NOMO-1 treated with DMSO at 0.1 percent for 48 hours (cell line): Measurements from ENCODE around the gene TYW1.
A peak's percentile ranks its signal among the peaks of the same experiment; 100 is the strongest.
"Not testable (repeated sequence)": the region's sequence is repeated elsewhere in the genome, so short reads cannot be mapped to it uniquely, and the experiment has no call there.

Source experiments
- DNase-seq: peaks from one replicate; lab custom pipeline; 2025; ENCODE audit not compliant: unreplicated experiment; lab: John Stamatoyannopoulos, UW

The TYW1 gene

DNA sequence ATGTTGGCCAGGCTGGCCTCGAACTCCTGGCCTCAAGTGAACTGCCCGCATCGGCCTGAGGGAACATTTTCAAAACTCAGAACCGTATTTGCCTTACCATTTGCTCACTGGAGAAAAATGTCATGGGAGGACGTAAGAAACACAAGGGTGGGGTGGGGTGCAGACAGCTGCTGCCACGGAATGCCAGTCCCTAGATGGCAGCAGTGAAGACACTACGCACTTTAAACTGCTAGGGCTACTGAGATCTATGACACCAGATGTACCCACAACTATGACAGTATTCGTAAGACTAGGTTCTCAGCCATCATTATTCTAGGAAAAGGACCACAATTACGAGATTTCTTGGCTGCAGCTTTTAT lies 2.0 kb upstream of the TYW1 start:
- peak; percentile 71 for DNase-seq

DNA sequence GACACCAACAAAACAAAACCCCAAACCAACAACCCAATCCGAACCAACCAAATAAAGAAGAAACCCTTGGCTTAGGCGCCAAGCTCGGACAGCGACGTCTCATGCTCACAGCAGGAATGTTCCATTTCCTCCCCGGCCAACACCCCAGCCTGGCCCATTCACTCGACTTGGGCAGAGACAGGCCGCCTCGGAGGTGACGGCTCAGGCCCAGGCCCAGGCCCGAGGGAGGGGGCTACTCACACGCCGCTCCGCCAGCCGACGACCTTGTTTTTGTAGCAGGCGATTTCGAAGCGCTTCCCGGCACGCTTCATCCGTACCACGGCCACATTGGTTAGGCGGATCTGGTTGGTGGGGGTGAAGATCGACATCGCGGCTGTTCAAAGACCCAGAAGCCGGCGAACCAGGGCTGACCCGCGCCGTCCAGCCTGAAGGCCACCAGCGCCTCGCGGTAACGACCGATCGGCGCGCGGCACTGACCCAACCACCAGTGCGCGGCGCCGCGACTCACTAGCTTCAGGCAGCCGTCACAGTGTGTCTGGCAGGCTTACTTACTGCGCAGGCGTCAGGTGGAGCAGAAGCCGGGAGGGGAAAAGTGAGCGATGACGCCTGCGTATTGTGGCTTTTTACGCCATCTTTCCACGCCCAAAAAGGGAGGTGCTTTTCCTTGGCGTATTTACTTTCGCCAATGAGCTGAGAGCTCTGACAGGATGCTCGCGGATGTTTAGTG lies 1.4 kb upstream of the TYW1 start, which contains the start of gene SBDS:
TSS of gene SBDS (minus strand) at position 537 of the 727 bp plus-strand sequence. CDS start at position 368, 169 bp downstream.
- DNase-seq = peak; percentile 97

DNA sequence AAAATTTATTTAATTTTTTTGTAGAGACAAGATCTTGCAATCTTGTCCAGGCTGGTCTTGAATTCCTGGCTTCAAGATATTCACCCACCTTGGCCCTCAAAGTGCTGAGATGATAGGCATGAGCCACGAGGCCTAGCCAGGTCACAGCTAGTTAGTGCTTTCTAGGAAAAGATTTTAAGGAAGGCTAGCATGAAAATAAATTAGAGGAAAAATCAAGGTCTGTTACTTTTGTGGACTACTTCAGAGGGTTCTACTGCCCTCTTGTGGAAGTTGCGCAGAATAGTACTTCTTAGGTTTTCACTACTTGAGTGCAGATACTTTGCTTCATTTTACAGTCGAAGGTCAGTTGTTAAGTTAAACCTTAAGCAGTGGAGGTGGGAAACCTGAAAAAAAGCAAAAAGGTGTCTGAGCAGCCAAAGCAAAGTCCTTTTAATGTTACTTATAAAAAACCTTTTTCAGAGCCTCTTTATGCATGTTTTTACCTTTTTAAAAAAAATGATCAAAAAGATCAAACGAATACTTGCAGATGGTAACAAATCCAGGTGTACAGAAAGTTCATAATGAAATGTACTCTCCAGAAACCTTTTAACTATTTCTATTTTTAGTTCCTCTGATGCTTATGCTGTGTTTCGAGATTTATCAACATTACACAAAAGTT lies 4.1 kb downstream of the TYW1 start:
- not testable (repeated sequence) for DNase-seq

DNA sequence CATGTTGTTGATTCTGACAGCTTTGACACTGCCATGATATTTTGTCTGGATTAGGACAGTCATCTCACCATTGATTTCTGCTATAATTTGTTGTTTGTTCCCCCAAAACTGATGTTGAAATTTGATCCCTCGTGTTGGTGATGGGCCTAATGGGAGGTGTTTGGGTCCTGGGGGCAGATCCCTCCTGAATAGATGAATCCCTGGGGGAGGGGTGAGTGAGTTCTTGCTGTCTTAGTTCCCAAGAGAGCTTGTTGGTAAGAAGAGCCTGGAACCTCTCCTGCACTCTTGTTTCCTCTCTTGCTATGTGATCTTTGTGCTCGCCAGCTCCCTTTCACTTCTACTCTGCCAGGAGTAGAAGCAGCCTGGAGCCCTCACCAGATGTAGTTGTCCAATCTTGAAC lies 7.5 kb downstream of the TYW1 start:
- not testable (repeated sequence) for DNase-seq

DNA sequence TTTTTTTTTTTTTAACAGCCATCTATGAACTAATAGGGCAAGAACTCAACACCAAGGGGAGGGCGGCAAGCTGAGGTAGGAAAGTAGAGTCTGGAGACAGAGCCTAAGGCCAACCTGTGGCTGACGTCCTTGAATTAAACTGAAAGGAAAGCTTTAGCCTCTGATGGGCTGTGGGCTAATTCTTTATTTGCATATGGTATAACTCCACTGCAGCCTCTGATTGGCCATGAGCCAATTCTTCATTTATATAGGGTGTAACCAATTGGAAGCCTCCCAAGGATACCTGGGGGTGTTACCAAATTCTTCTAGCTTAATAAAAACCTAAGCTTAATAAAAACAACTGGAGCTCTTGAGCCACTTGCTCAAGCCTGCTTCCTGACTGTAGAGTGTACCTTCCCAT lies 10.3 kb downstream of the TYW1 start:
- no peak for DNase-seq

DNA sequence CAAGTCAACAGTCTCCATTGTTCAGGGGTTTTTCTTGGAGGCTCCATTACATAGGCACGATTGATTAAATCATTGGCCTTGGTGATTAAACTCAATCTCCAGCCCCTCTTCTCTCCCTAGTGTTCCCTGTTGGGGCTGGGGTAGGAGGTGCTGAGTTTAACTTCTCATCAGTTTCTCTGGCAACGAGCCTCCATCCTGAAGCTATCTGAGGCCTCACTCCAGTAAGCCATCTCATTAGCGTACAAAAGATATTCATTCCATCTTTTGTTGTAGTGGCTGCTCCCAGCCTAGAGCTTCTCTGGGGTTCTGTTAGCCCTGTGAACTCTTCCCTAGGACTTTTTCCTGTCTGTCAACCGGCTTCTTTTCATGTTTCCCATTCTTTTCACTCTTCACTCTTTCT lies 11.6 kb downstream of the TYW1 start:
- no peak for DNase-seq

DNA sequence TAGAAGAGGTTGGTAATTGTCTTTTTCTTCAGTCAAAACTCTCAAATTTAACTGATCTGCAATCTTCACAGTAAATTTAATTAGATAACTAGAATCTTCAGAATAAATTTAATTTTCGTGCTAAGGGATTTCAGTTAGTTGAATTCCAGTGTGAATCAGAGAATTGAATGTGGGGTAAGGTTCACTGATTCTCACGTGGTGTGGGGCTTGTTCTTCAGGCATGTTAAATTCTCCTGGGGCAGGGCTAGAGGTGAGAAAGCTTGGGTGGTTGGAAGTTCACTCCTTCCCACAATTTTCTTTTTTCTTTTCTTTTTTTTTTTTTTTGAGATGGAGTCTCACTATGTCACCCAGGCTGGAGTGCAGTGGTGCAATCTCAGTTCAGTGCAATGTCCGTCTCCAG lies 13.0 kb downstream of the TYW1 start:
- DNase-seq = not testable (repeated sequence)

DNA sequence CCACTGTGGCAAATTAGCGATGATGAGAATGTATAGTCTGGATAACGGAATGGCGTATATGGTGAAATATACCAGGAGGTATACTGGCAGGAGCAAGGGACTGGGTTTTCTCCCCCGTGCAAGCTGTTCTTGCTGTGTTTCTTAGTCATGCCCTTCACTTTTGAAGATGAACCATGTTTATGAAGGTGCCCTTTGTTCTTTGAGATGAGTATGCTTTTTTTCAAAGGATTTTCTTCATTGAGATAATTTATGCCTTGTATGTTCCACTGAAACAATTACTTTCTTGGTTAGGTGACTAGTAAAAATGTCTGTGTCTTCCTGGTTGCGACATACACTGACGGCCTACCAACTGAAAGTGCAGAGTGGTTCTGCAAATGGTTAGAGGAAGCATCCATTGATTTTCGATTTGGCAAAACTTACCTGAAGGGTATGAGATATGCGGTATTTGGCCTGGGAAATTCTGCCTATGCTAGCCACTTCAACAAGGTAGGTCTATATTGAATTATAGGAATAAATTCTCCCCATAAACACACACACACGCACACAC lies 17.5 kb downstream of the TYW1 start:
- DNase-seq = peak; percentile 66

DNA sequence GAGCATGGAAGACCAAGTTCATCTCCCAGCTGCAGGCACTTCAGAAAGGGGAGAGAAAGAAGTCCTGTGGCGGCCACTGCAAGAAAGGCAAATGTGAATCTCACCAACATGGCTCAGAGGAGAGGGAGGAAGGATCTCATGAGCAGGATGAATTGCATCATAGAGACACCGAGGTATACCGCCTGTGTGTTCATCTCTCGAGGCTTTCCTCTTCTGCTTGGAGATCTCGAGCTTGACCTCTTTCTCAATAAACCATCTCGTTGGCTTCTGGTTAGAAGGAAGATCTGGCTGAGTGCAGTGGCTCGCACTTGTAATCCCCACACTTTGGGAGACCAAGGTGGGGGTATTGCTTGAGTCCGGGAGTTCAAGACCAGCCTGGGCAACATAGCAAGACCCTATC lies 21.3 kb downstream of the TYW1 start:
- DNase-seq = peak; percentile 39

DNA sequence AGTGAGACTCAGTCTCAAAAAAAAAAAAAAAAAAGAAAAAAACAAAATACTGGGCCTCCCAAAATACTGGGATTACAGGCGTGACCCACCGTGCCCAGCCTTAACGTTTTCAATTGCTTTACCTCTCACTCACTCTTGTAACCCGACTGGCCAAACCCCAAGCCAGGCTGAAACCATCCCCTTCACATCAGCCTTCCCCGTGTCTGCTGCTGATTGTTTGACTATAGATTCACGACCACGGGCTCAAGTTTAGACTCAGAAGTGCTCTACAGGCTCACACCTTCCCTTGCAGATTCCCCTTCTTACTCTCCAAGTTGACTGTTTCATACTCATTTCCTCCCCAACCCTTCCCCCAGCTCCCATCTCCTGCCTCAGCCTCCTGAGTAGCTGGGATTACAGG lies 22.3 kb downstream of the TYW1 start:
- DNase-seq = no peak

DNA sequence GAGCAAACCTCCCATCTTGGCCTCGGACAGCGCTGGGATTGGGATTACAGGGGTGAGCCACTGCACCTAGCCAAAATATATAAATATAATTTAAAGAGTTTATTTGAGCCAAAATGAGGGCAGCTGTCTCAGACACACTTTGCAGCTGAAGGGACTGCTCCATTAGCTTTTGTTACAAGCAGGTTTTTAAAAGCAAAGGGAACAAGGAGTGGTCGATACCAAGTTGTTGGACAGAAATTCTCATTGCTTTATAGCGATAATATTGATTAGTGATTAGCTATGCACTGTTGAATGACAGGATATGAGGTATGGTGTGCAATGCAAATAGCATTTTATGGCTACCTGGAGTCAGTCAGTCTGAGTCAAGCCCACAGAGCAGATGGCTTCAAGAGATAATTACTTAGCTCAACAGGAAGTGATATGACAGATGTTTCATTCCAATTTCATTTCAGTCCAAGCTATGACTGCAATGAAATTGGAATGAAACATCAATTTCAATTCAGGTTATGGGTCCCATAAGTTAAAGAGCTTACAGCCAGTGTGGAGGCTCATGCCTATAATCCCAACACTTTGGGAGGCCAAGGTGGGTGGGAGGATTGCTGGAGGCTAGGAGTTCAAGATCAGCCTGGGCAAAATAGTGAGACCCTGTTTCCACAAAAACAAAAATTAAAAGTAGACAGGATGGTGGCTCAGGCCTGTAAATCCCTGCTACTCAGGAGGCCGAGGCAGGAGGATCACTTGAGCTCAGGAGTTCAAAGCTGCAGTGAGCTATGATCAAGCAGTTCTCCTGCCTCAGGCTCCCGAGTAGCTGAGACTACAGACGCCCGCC lies 23.1 kb downstream of the TYW1 start:
- DNase-seq = peak; percentile 65

DNA sequence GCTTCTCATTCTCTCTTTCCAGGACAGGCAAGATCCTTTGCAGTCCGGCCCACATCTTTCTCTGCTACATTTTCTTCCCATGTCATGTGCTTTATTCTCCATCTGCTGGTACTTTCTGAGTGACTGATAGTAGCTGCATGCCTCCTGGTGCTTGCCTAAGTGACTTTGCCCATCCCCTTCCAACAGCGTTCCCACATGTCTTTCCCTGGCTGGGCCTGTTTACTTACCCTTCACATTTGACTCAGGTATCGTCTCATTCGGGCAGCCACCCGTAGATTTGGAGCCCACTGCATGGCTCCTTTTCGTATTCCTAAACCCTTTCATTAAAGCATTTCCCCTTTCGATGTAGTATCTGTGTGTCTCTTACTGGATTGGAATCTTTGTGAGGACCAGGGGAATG lies 24.6 kb downstream of the TYW1 start:
- no peak for DNase-seq

DNA sequence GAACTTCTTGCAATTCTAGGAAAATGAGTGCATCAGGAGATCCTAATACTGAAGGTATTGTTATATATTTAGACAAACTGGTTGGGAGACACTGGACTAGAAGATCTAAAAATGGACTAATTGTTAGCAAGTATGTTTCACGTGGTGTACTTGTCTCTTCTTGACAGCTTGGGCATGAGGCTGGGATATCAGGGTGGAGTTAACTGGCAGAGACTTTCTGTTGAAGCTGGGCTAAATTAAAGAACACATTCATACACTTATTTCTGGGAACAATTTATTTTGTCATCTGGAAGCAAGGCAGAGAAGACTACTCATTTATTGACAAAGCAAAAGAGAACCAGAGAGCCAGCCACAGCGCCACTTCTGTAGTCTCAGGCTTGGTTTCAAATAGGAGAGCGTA lies 25.9 kb downstream of the TYW1 start:
- no peak for DNase-seq

DNA sequence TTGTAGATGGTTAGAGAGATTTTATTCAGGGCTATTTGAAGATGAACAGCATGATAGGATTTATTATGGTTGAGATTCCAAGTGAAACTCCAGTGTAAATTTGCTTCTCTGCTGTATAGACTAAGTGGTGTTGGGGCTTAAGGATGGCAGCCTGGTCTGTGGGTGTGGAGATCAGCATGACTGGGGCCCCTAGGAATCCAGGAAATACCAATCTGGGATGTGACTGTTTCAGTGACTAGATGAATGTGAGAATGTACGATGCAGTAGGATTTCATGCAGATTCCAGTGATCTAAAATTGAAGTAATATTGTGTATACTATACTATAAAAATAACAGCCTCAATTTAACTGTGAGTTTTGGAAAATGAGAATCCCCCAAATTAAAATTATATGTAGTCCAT lies 28.8 kb downstream of the TYW1 start:
- not testable (repeated sequence) for DNase-seq

DNA sequence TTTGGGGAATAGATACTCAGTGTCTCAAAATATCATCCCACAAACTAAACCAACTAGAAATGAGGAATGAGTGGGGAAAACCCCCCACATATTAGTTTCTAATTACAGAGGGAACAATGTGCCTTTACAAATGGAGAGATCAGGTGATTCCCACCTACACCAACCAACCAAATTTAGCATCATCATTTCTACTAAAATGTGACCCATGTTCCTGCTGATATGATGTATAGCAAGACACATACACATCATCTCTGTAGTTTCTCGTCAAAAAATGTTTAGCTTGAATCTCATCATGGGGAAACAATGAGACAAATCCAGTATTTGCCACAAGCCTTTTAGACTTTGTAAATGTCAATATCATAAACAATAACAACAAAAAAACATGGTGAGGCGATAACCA lies 35.1 kb downstream of the TYW1 start:
- not testable (repeated sequence) for DNase-seq

DNA sequence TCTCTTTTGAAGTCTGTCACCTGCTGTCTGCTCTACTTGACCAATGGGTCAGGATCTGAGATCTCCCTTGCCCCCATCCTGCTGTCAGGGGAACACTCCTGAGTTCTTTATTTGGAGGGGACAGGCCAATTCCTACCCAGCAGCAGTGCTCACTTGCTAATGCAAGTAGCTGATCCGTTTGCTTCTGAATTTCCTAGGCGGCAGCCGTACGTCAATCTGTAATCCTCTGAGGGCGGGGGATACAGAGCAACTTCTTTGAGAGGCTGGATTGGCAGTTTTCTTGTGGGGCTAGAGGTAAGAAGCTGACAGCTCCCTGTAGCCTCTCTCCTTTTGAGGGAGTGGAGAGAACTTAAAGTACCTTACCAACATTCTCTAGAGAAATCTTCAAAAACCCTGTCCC lies 36.6 kb downstream of the TYW1 start:
- DNase-seq = no peak

DNA sequence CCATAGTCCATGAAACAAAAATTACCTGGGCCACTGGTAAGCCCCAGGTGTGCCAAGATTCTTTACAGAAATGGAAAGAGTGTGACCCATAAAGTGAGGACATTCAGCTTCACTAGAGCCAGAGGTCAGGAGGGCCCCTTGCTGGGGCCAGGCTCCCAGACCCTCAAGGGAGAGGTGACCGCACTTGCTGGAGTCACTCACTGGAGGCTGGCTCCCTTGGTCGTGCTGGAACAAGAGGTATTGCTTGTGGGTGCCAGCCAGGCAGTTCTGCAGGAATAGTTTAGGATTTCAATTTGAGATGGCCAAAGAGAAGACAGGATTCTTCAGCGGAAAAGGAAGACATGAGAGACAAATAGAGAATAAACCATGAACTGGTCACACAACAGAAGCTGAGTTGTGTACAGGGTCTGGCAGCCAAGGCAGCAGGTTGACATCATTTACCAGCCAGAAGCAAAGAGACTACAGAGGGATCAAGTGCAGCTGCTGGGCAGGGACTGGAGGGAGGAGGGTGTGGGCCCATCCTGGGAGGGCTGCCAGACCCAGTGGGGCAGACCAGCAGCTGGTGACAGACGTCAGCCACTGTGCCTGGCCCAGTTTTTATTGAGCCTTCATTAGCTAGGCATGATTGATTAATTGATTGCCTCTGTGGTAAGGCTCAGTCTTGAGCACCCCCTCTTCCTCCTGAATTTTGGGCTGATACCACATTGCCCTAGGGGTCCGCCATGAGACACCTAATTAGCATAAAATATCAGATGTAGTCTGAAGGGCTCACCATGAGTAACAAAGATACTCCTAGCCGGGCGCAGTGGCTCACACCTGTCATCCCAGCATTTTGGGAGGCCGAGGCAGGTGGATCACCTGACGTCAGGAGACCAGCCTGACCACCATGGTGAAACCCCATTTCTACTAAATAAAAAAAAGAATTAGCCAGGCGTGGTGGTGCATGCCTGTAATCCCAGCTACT lies 40.1 kb downstream of the TYW1 start:
- not testable (repeated sequence) for DNase-seq

DNA sequence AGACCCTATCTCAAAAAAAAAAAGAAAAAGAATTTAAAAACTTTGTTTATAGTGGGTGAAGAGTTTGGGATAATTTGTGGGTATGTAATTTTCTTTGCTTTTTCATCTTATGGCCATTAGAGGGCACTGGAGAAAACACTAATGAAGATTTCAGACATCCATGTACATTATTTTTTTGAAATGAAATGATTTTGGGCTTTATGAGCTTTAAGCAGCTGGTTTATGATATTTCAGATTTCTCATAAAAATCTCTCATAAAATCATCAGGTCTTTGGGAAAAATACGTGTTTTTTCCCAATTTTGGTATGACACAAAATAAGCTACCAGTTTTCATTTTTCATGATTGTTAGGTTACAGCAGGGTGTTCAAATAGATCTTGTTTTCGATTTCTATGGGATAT lies 44.2 kb downstream of the TYW1 start:
- not testable (repeated sequence) for DNase-seq

DNA sequence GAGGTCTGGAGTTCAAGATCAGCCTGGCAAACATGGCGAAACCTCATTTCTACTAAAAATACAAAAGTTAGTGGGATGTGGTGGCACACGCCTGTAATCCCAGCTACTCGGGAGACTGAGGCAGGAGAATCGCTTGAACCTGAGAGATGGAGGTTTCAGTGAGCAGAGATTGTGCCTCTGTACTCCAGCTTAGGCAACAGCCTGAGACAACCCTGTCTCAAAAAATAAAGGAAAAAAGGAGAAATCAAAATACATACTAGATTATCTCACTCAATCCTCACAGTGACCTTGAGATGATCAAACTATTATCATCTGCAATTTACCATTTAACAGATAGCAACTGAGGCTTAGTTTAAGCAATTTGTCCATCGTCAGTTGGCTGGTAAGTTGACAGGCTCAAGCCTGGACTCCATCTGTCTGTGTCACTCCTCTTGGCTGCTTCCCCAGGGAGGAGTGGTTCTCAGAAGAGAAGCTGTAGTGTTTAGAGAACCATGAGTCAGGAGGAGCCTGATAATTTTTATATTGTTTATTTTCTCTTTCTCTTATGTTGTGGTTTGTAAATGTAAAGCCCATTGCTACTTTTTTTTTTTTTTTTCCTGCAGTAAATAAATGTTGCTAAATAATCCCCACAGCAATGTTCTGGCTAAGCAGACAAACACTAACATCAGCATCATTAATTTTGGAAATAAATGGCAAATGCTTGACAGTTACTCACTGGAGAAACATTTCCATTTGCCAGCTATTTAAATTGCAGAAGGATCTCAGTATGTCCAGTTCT lies 46.3 kb downstream of the TYW1 start:
- not testable (repeated sequence) for DNase-seq

DNA sequence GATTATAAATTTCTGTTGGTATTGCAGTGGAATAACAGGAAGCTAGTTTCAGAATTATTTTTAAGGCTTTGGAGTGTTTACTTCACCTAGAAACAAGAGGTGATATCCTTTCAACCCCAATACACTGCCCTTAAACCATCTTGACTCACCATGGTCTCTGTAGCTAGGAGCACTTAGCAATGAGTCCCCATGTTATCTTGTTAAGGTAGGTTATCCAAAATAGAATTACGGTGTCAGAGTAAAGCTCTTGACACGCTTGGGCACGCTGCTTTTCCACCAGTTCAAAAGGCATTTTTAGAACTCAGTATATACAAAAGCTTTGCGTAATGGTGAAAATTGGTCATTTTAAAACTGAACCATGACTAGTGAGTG lies 46.9 kb downstream of the TYW1 start:
- not testable (repeated sequence) for DNase-seq
